ENCODE data around the gene MGLL.

MGLL gene

DNA sequence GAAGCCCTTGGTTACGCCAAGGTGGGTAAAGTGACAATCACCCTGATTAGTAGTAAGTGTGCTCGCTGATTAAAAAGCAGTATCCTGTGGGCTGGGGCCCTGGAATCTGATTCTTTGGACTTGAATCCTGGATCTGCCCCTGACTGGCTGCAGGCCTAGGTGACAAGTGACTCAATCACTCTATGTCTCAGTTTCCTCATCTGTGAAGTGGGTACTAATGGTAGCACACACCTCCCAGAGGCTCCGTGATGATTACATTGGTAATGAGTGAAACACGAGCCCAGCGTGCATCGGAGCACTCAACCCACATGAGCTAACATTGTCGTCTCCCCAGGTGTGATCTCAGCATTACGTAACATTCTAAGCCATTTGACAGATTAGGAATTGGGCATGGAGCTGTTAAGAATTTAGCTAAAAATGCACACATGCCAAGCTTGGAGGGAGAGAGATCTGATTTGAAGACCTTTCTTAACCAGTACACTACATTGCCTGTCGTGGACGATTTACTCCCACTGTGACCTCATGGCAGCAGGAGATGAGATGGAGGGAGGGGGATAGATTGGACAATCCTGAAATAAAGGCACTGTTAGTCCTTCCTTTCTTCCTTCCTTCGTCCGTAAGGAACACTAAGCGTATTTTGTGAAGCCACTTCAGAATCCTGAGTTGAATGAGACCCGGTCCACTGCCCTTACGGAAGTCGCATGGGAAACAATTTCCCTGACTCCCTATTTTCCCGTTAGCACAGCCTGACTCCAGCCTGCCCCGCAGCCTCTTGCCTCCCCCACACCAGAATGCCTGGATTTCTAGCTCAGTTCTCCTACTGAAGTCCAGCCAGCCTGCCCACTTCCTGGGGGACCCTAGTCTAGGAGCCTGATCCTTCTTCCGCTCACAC lies 32.1 kb downstream of the MGLL start:
- DNase-seq: no peak

- DNase-seq: no peak
Observed at GRCh38 chr3:127789051-127789450, 33.3 kb downstream of the MGLL start.

- DNase-seq: no peak
Observed at GRCh38 chr3:127788451-127788909, 33.8 kb downstream of the MGLL start.

DNA sequence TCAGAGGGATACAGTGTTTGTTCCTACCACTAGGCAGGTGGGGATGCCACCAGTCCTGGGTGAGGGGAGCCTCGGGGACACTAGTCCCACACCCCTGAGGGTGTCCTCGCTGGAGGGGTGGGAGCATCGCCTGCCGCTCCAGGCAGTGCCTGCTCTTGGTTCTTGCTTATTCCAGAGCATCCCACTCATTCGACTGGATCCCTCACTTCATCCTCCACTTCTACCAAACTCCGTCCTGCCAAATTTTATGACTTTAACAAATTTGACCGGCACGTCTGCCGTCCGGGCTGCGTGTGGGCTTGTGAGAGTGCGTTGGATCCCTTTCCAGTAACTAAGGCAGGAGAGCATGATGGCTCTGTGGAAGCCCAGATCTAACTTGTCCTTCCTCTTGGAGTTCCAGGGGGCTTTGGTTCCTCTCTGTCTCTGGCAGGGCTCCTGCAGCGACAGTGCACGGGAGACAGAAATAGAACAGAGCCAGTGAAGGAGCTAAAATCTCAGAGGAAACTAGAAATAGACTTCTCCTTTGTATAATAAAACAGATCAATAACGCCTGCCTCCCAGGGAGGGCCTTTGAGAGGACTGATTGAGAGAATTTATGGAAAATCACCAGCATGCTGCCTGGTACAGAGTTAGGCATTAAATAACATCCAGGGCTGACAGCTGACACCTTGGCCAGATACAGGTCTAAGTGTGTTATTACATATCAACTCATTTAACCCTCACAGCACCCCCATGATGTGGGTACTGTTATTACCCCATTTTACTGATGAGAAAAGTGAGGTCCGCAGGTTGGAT lies 34.5 kb downstream of the MGLL start:
- DNase-seq: peak in 2 of 56 donors; percentile 33 to 58

GRCh38 chr3:127787071-127787490 lies 35.2 kb downstream of the MGLL start:
- DNase-seq: peak in 49 of 56 donors; percentile 18 to 80 (median 54)

DNA sequence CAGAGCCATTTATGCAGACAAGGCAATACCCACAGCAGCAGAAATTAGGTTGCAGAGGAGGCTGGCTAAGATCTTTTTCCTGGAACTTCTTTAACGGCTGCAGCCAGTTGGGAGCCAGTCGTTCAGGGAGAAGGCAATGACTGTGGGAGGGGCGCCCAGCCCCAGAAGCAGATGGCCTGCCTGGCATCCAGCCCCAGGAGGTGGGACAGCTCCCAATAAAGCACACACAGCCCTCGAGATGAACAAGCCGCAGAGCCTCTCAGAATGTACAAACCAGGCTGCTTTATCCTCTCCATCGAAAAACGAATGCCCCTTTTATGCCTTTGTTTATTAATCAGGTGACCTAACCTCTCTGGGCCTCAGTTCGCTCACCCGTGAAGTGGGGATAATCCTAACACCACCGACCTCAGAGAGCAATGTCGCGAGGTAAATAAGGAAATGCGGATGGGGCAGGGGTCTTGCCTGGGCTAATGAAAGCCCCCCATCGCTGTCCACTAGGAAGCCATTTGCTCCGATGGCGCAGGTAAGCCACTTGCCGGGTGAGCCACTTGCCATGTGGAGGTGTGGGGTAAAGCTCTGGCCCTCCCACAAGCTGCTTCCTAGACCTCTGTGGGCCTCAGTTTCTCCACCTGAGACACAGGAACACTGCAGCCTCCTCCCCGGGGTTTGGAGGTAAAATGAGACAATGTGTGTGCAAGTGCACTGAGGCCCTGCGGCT lies 35.8 kb downstream of the MGLL start:
- DNase-seq: peak in 48 of 56 donors; percentile 15 to 87 (median 70)

- no peak for DNase-seq
Observed at GRCh38 chr3:127785711-127786265, 36.5 kb downstream of the MGLL start.

- no peak for DNase-seq
Observed at GRCh38 chr3:127784865-127785710, 37.2 kb downstream of the MGLL start.

GRCh38 chr3:127784283-127784682 lies 38.0 kb downstream of the MGLL start:
- DNase-seq: no peak

GRCh38 chr3:127783642-127784160 lies 38.6 kb downstream of the MGLL start:
- DNase-seq: no peak

- no peak for DNase-seq
Observed at GRCh38 chr3:127783166-127783565, 39.1 kb downstream of the MGLL start.

GRCh38 chr3:127781411-127782001 lies 40.8 kb downstream of the MGLL start:
- no peak for DNase-seq

DNA sequence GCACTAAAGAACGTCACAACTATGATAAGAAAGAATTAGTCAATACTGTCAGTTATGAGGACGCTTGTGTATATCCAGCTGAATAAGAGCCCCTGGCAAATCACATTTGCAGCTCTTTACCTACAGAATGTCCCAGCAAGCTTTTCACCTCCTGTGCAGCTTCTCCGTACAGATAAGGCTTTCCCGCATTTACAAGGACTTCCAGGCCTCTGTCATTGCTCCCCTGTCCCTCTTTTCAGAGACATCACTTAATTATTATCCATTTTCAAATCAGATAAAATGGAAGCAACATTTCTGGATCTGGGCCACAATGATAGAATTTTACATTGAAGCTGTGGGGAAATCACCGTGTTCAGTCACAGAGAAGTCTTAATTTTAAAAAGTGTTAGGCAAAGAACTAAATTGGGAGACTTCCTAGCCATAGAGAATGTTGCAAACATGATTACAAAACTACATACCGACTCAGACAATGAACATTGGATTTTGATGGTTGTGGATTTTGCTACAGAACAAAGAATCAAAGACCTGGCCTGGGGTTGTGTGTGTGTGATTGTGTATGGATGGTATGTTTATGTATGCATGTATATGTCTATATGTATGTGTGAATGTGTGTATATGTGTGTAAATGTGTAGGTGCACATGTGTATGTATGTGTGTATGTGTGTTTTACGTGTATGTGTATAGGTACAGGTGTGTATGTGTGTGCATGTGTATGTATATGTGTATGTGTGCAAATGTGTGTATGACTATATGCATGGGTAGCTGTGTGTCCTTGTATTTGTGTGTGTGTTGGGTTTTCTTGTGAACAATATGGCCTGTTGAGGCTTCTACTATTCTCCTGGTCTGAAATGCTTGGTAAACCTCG lies 41.5 kb downstream of the MGLL start:
- DNase-seq: no peak

DNA sequence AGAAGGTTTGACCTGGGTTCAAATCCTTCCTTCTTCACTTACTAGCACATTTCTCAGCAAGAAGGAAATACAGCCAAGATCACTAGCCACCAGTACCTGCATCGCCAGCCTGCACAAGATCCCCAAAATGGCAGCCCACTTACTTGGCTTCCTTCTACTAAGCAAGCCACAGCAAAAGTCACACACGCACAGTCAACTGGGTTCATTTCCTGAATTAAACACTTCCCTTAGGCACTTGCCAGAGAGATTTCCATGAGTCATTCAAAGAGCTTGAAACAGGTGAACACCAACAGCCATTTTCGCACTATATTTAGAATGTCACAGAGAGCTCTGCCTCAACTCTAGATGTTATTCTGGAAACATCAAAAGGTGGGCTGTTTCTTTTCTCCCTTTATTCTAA lies 42.6 kb downstream of the MGLL start:
- DNase-seq: no peak

- DNase-seq: no peak
Observed at GRCh38 chr3:127777921-127778656, 44.2 kb downstream of the MGLL start.

GRCh38 chr3:127777332-127777731 lies 45.0 kb downstream of the MGLL start:
- no peak for DNase-seq

- DNase-seq: no peak
Observed at GRCh38 chr3:127776347-127776746, 46.0 kb downstream of the MGLL start.
